Activated CD8-positive, alpha-beta memory T cell treated with anti-CD3 and anti-CD28 coated beads, Interleukin-2, amount 50 U/mL, for 1 hour (primary cell): ENCODE measurements around the gene SYT11.
"Not testable (repeated sequence)": the region's sequence is repeated elsewhere in the genome, so short reads cannot be mapped to it uniquely, and the experiment has no call there.

ENCODE experiments used
- DNase-seq: peaks from one replicate; pipeline ENCODE4 v3.0.0-alpha.2; 2020; ENCODE audit errors: extremely low read depth

SYT11 gene

GRCh38 chr1:155859234-155859829 is at the start of gene SYT11:
SYT11 (plus strand) TSS chr1:155859567; CDS start chr1:155859762, 195 bp downstream.
- peak; percentile 84 for DNase-seq

GRCh38 chr1:155812878-155813277 is 46.5 kb upstream of the SYT11 start:
- no peak for DNase-seq

- DNase-seq, result no peak
Measured at GRCh38 chr1:155813672-155814071, 45.7 kb upstream of the SYT11 start.

- no peak for DNase-seq
Measured at GRCh38 chr1:155816351-155816750, 43.0 kb upstream of the SYT11 start.

- DNase-seq, result no peak
Measured at GRCh38 chr1:155827450-155827849, 31.9 kb upstream of the SYT11 start.

GRCh38 chr1:155831279-155831976 is 27.9 kb upstream of the SYT11 start:
- no peak for DNase-seq

- no peak for DNase-seq
Measured at GRCh38 chr1:155833665-155834295, 25.6 kb upstream of the SYT11 start.

- no peak for DNase-seq
Measured at GRCh38 chr1:155834296-155834926, 25.0 kb upstream of the SYT11 start.

GRCh38 chr1:155834927-155835399 is 24.4 kb upstream of the SYT11 start:
- DNase-seq, result not testable (repeated sequence)

- no peak for DNase-seq
Measured at GRCh38 chr1:155835548-155835947, 23.8 kb upstream of the SYT11 start.

- no peak for DNase-seq
Measured at GRCh38 chr1:155840386-155840785, 19.0 kb upstream of the SYT11 start.

- no peak for DNase-seq
Measured at GRCh38 chr1:155844860-155845421, 14.4 kb upstream of the SYT11 start.

- DNase-seq, result no peak
Measured at GRCh38 chr1:155847823-155848529, 11.4 kb upstream of the SYT11 start.

- no peak for DNase-seq
Measured at GRCh38 chr1:155850345-155850744, 9.0 kb upstream of the SYT11 start.

- DNase-seq, result no peak
Measured at GRCh38 chr1:155856257-155856974, 3.0 kb upstream of the SYT11 start.

- peak; percentile 65 for DNase-seq
Measured at GRCh38 chr1:155856975-155857930, 2.1 kb upstream of the SYT11 start, which contains the start of gene GON4L. GON4L (minus strand) TSS chr1:155857214; CDS start chr1:155853780, 3,434 bp downstream.

GRCh38 chr1:155858800-155859233 is 550 bp upstream of the SYT11 start:
- DNase-seq, result no peak

GRCh38 chr1:155859881-155860871 is 809 bp downstream of the SYT11 start:
- DNase-seq, result no peak
